ENCODE data around the gene METTL27. TPM values are rescaled to one million over a fixed set of nuclear protein-coding genes. Genes with fewer than 3 reads are reported as not detected.
"Not testable (repeated sequence)": the region's sequence is repeated elsewhere in the genome, so short reads cannot be mapped to it uniquely, and the experiment has no call there.

The METTL27 gene
- total and polyA plus RNA-seq, 2 of the 8 experiments (the other 6 are each of a cell fraction or from before 2014, with no cell fraction given): 6.2 to 12.0 TPM

DNA sequence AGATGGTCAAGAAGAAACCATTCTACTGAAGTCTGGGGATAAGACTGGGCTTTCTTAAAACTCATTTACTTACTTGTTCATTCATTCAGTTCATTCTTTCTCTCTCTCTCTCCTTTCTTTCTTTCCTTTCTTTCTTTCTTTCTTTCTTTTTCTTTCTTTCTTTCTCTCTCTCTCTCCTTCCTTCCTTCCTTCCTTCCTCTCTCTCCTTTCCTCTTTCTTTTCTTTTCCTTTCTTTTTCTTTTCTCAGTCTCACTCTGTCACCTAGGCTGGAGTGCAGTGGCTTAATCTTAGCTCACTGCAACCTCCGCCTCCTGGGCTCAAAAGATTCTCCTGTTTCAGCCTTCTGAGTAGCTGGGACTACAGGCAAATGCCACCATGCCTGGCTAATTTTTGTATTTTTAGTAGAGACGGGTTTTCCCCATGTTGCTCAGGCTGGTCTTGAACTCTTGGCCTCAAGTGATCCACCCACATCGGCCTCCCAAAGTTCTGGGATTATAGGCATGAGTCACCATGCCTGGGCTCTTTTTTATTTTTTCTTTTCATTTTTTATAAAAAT lies 42.6 kb upstream of the METTL27 start:
- not testable (repeated sequence) for H4K8ac ChIP-seq (ENCODE audit: extremely low read depth, insufficient read depth, low read length); H3K27me3 ChIP-seq (replicated peaks in 1 of 4; ENCODE audit: control insufficient read depth in 3 of 4, extremely low read depth in 1 of 4, insufficient read depth in 3 of 4, low read length in 3 of 4); H3K79me2 ChIP-seq (ENCODE audit: control insufficient read depth in 1 of 2, insufficient read depth in 2 of 2, low read length in 2 of 2); H3K18ac ChIP-seq (ENCODE audit: extremely low read depth, low read length); H4K91ac ChIP-seq (replicated peaks; ENCODE audit: insufficient read length, low read length); H2AFZ ChIP-seq (ENCODE audit: low read length); H2BK20ac ChIP-seq (ENCODE audit: low read length); H3K4me2 ChIP-seq (ENCODE audit: insufficient read depth in 1 of 2, low read depth in 2 of 2, low read length in 2 of 2); H2BK120ac ChIP-seq (replicated peaks; ENCODE audit: low read depth, low read length); H2BK15ac ChIP-seq (ENCODE audit: low read length); H3K14ac ChIP-seq (ENCODE audit: insufficient read length); H3K27ac ChIP-seq (ENCODE audit: low read depth, low read length); H3K79me1 ChIP-seq (ENCODE audit: low read depth, low read length); H3K36me3 ChIP-seq (ENCODE audit: control insufficient read depth in 2 of 4, insufficient read depth in 4 of 4, low read length in 3 of 4); H2BK5ac ChIP-seq (ENCODE audit: low read depth, low read length); H4K5ac ChIP-seq (ENCODE audit: insufficient read length, low read depth, low read length); H2AK5ac ChIP-seq (ENCODE audit: low read depth, low read length); H3K4me3 ChIP-seq (ENCODE audit: extremely low read depth in 1 of 4, insufficient read depth in 2 of 4, low read depth in 3 of 4, low read length in 4 of 4); H3K9me3 ChIP-seq (ENCODE audit: insufficient read depth in 2 of 2, low read depth in 1 of 2, low read length in 1 of 2); H3K23me2 ChIP-seq (ENCODE audit: low read depth, low read length); H3K4me1 ChIP-seq (replicated peaks in 1 of 4; ENCODE audit: control insufficient read depth in 3 of 4, insufficient read depth in 4 of 4, low read length in 3 of 4); DNase-seq (ENCODE audit: low read depth in 1 of 2, low spot score in 2 of 2); H3K4ac ChIP-seq (replicated peaks; ENCODE audit: insufficient read length, low read depth, low read length); H2BK12ac ChIP-seq (ENCODE audit: low read depth, low read length); FAIRE-seq; H3K9ac ChIP-seq (replicated peaks in 1 of 4; ENCODE audit: extremely low read depth in 1 of 4, low read depth in 3 of 4, low read length in 3 of 4); H3K23ac ChIP-seq (ENCODE audit: insufficient read length); H4K20me1 ChIP-seq (replicated peaks in 1 of 2; ENCODE audit: control insufficient read depth in 1 of 2, insufficient read depth in 2 of 2, low read length in 2 of 2); H3K56ac ChIP-seq (replicated peaks; ENCODE audit: insufficient read length, low read depth, low read length)
- ChIA-PET CTCF (ENCODE audit: partially characterized antibody) (interaction anchor here (0.9 to 4.1 kb wide), 5 partner anchors 19 to 160 kb away, joined by 3 to 16 read pairs (median 4); no protein-coding TSS in a partner anchor), POLR2A (ENCODE audit: partially characterized antibody) (interaction anchor here (1.0 kb wide), 1 partner anchor 9 kb away, joined by 4 read pairs; no protein-coding TSS in a partner anchor)
- WGBS, 2 experiments (ENCODE audit: extremely low coverage in 1 of 2, insufficient coverage in 1 of 2, insufficient read length in 1 of 2, insufficient replicate concordance in 2 of 2, low coverage in 1 of 2, low lambda C conversion rate in 2 of 2, missing lambda C conversion rate in 1 of 2): 91% methylated on average over 3 of the region's 3 CpGs; no CpG with 5 or more reads in 1 of the 2 experiments

All from H1 (cell line).